Stomach (tissue), 9 donors: Measurements from ENCODE around the gene PARP8. TPM values are rescaled to one million over a fixed set of nuclear protein-coding genes. Genes with fewer than 3 reads are reported as not detected.
A peak's percentile ranks its signal among the peaks of the same experiment; 100 is the strongest.
"Not testable (repeated sequence)": the region's sequence is repeated elsewhere in the genome, so short reads cannot be mapped to it uniquely, and the experiment has no call there.

Experiments used
- DNase-seq, 2 donors: peaks; one replicate each; pipeline versions ENCODE4 v3.0.0 to v3.0.0-alpha.2; 2013 to 2019
- H3K27ac ChIP-seq, 5 donors: fragments of 200-600 bp in 4 of 5; sonication (generic) in 4 of 5; one replicate each; pipeline ENCODE4 v1.5.1; 2013 to 2019; ENCODE audit warnings: mild to moderate bottlenecking in 1 of 5, moderate library complexity in 1 of 5
- H3K27me3 ChIP-seq, 3 donors: fragments of 200-600 bp; sonication (generic); one replicate each; pipeline ENCODE4 v1.5.1; 2017 to 2019; ENCODE audit warnings: mixed run types in 1 of 3
- H3K36me3 ChIP-seq, 4 donors: fragments of 200-600 bp; sonication (generic); 1 replicate in 3 of 4; 2 replicates in 1 of 4; pipeline ENCODE4 v1.5.1; 2016 to 2019
- H3K4me1 ChIP-seq, 4 donors: fragments of 200-600 bp; sonication (generic); one replicate each; pipeline ENCODE4 v1.5.1; 2016 to 2019
- H3K4me3 ChIP-seq, 4 donors: fragments of 200-600 bp; sonication (generic) in 3 of 4; one replicate each; pipeline ENCODE4 v1.5.1; 2016 to 2019; ENCODE audit warnings: mild to moderate bottlenecking in 1 of 4
- H3K9me3 ChIP-seq, 4 donors: fragments of 200-600 bp; sonication (generic); one replicate each; pipeline ENCODE4 v1.5.1; 2016 to 2019
- EP300 ChIP-seq: sonication (generic); formaldehyde crosslinking; IDR thresholded peaks from one replicate; pipeline ENCODE4 v1.6.1; 2017; ENCODE audit warnings: antibody characterized with exemption
- POLR2A ChIP-seq, 4 donors: fragments of 450-650 bp; IDR thresholded peaks; one replicate each; pipeline ENCODE4 v1.6.1; 2016; ENCODE audit warnings: antibody characterized with exemption in 4 of 4, control low read depth in 2 of 4, mild to moderate bottlenecking in 1 of 4, moderate library complexity in 1 of 4
- POLR2AphosphoS5 ChIP-seq, 3 donors: sonication (generic); formaldehyde crosslinking; IDR thresholded peaks; one replicate each; pipeline ENCODE4 v1.6.1; 2016; ENCODE audit warnings: antibody characterized with exemption in 3 of 3
- WGBS, 5 donors: extraction: QIAGEN DNeasy Blood & Tissue Kit in 3 of 5; methylation state at CpG; one replicate each; pipeline versions ENCODE4 v1.1.5 to v1.1.7; 2013 to 2018; 5-methylcytosine and 5-hydroxymethylcytosine counted together
- intact Hi-C: fragments of 100-400 bp; cut with DNase I; formaldehyde crosslinking; loops from one replicate; pipeline ENCODE4 v1.15.1; 2023; ENCODE audit warnings: low total_unique reads
- polyA plus RNA-seq, 3 donors: library from polyadenylated mRNA; stranded (reverse); fragments of 200-250 nt; gene quantifications; one replicate each; pipeline ENCODE4 v1.2.3, GENCODE V29; 2013
- total RNA-seq, 5 donors: library from RNA; depleted of rRNA; stranded (reverse); fragments of >200 nt; gene quantifications; one replicate each; pipeline versions ENCODE4 v1.1.0 to v1.2.3, GENCODE V29; 2014 to 2016
- TF ChIP-seq, protein P1 (sequence below), 7 experiments: fragments of 450-650 bp in 4 of 7; fragments of 200-600 bp in 3 of 7; sonication (generic) in 3 of 7; IDR thresholded peaks; one replicate each; pipeline ENCODE4 v1.5.1; 2016 to 2019; ENCODE audit warnings: antibody characterized with exemption in 7 of 7, control low read depth in 2 of 7, mild to moderate bottlenecking in 1 of 7
- donor health status: healthy with polysubstance abuse.
- donor health status: Bipolar disorder and iron deficiency.
- donor health status: healthy.

PARP8 gene
- total and polyA plus RNA-seq, 8 donors = 6.7 to 54.2 (median 22.4) TPM

DNA sequence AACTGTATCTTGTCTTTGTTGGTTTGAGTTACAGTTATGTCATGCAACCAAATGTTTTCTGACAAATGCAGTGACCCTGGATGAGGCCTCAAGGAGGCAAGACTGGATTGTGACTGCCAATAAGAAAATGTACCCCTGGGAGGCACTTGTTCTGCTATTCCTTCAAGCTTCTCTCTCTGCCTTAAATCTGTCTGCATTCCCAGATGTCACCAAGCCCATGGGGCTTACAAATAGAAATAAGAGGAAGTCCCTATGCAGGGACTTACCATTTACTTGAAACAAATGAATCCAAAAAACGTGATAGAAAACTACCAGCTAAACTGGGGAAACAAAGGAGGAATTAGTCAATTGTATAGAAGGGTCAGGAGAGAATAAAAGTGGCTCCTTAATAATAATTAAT is 8.2 kb upstream of the PARP8 start:
- Histone ChIP-seq H3K4me3 (no peak overlapping the region), H3K4me1 (peaks cover 0 to 32% (median 16%) of the 10 kb centered on the region in 4 donors), H3K27ac (no peak overlapping the region), H3K36me3 (no peaks in the 10 kb centered on the region), H3K9me3 (no peaks in the 10 kb centered on the region), H3K27me3 (no peaks in the 10 kb centered on the region)
- WGBS, 5 donors = 70 to 88% (median 78%) methylated on average over 1 of the region's 1 CpG
- intact Hi-C loops = no loop called here
- TF ChIP-seq, protein P1, sequence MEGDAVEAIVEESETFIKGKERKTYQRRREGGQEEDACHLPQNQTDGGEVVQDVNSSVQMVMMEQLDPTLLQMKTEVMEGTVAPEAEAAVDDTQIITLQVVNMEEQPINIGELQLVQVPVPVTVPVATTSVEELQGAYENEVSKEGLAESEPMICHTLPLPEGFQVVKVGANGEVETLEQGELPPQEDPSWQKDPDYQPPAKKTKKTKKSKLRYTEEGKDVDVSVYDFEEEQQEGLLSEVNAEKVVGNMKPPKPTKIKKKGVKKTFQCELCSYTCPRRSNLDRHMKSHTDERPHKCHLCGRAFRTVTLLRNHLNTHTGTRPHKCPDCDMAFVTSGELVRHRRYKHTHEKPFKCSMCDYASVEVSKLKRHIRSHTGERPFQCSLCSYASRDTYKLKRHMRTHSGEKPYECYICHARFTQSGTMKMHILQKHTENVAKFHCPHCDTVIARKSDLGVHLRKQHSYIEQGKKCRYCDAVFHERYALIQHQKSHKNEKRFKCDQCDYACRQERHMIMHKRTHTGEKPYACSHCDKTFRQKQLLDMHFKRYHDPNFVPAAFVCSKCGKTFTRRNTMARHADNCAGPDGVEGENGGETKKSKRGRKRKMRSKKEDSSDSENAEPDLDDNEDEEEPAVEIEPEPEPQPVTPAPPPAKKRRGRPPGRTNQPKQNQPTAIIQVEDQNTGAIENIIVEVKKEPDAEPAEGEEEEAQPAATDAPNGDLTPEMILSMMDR (IDR thresholded peaks at IDR 0.05) = no peak
- TF ChIP-seq POLR2A (IDR thresholded peaks at IDR 0.05) = no peak
- TF ChIP-seq EP300 = no peak
- no peak for TF ChIP-seq POLR2AphosphoS5 (IDR thresholded peaks at IDR 0.05)
- no peak for DNase-seq

DNA sequence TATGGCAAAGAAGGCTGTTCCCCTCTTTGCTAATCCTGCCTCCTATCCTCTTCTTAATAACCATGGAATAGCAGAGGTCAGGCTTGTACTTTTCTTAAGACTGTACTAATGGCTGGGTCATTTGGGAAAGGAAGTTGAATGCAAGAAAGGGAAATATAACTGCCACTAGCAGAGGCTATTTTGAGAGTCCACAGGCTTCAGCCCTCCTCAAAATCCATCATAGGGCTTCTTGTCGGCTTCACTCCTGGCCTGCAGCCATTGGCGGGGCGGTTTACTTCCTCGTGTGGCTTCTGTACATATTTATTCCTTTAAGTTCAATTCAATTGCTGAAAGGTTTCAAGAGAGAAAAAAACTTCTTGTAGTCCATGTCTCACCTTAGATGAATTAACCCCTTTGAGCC is 2.8 kb upstream of the PARP8 start:
- DNase-seq = peak; percentile 71 to 76
- H3K36me3 ChIP-seq = no peaks in the 10 kb centered on the region
- no peak overlapping the region for H3K4me3 ChIP-seq
- H3K27ac ChIP-seq = peak overlapping the region in 4 of 5 donors; percentile 46 to 99 (median 98)
- peaks cover 6 to 35% (median 24%) of the 10 kb centered on the region in 4 donors for H3K4me1 ChIP-seq
- H3K27me3 ChIP-seq = no peaks in the 10 kb centered on the region
- WGBS, 5 donors = 18 to 35% (median 25%) methylated on average over 4 of the region's 4 CpGs
- intact Hi-C loops = no loop called here
- H3K9me3 ChIP-seq = no peaks in the 10 kb centered on the region
- no peak for TF ChIP-seq POLR2A (IDR thresholded peaks at IDR 0.05)
- TF ChIP-seq EP300 = no peak
- peak in 1 of 3 donors; percentile 13 for TF ChIP-seq POLR2AphosphoS5 (IDR thresholded peaks at IDR 0.05)
- TF ChIP-seq, protein P1 (IDR thresholded peaks at IDR 0.05) = no peak

DNA sequence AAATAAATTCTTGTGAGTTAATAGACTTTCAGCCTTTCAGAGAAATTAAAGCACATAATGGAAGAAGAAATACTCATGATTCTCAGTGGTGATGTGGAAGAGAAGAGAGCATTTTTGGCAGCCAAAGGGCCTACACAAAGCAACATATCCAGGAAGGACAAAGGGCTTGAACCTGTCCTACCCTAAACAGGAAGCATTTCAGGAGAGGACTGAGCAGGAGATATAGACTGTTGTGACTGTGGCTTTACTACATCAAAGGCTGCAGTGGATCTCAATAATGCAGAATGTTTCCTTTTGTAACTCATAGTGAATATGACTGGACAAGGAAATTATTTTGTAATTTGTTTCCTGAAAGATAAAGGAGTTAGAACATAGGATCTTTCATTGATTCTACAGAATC is 1.3 kb upstream of the PARP8 start:
- Histone ChIP-seq H3K4me3 (no peak overlapping the region), H3K36me3 (no peaks in the 10 kb centered on the region), H3K4me1 (peaks cover 13 to 49% (median 31%) of the 10 kb centered on the region in 4 donors), H3K27ac (peak overlapping the region; percentile 61 to 99 (median 97)), H3K27me3 (no peaks in the 10 kb centered on the region), H3K9me3 (no peaks in the 10 kb centered on the region)
- TF ChIP-seq POLR2AphosphoS5 (IDR thresholded peaks at IDR 0.05) = peak in 1 of 3 donors; percentile 24
- no peak for TF ChIP-seq EP300
- TF ChIP-seq, protein P1 (IDR thresholded peaks at IDR 0.05) = no peak
- TF ChIP-seq POLR2A (IDR thresholded peaks at IDR 0.05) = no peak
- intact Hi-C loops = no loop called here
- peak in 1 of 2 donors; percentile 27 for DNase-seq

DNA sequence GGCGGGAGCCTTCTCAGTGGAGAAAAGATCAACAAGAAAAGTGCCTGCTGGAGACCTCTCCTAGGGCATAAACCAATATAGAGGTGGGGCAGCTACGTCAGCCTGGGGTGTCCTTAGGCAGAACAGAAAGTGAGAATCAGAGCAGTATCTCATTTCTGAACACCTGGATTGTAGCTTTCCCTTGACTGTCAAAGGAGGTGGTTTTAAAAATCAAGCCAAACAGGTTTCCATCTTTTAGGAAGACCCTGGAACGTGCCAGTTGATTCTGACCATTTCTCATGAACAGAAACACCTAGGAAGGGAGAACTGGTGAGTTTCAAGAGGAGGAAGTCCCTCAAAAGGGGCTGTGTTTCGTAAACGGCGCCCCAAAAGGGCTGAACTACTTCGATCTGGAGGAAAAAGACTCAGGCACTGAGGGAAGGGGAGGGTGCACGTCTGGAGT is 655 bp upstream of the PARP8 start:
- H3K4me3 ChIP-seq = peak overlapping the region; percentile 70 to 94 (median 78)
- H3K27ac ChIP-seq = peak overlapping the region; percentile 79 to 99 (median 97)
- H3K27me3 ChIP-seq, H3K9me3 ChIP-seq, intact Hi-C loops, H3K36me3 ChIP-seq: not testable (repeated sequence)
- TF ChIP-seq POLR2AphosphoS5 (IDR thresholded peaks at IDR 0.05) = peak in 2 of 3 donors; percentile 61 to 80
- peak; percentile 51 to 54 for DNase-seq
- H3K4me1 ChIP-seq = peaks cover 13 to 54% (median 34%) of the 10 kb centered on the region in 4 donors
- WGBS, 5 donors = 16 to 30% (median 21%) methylated on average over 8 of the region's 8 CpGs

DNA sequence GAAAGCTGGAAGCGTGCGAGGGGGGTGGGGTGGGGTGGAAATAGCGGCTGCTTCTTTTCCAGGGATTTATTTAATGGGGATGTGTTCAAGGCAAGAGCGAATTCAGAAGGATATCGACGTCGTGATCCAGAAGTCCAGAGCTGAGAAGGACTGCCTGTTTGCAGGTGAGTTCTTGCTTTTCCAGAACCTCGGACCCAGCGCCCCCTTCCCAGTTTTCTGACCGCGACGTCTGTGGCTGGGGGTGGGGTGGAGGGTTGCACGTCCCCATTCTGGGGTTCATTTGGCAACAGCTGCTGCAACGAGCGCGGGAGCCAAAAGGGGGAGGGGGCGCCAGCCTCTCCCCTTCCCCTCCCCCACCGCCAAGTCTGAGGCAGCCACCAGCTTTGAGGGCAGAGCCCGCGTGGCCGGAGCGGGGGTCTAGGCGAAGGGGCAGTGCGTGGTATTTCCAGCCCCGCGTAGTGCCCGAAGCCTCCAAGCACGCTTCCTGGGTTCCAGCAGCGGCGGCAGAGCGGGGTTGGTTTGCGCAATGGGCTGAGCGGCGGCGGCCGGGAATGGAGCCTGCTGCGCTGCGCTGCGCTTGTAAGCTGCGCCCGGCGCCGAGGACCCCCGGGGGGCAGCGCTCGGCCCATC is 701 bp downstream of the PARP8 start:
- no peaks in the 10 kb centered on the region for H3K36me3 ChIP-seq
- H3K4me1 ChIP-seq = peaks cover 13 to 67% (median 39%) of the 10 kb centered on the region in 4 donors
- no peaks in the 10 kb centered on the region for H3K9me3 ChIP-seq
- H3K27ac ChIP-seq = peak overlapping the region; percentile 79 to 99 (median 97)
- TF ChIP-seq POLR2AphosphoS5 (IDR thresholded peaks at IDR 0.05) (peak in 1 of 3 donors; percentile 14), POLR2A (IDR thresholded peaks at IDR 0.05) (no peak)
- peak overlapping the region; percentile 70 to 94 (median 78) for H3K4me3 ChIP-seq
- peak; percentile 63 to 85 for DNase-seq
- H3K27me3 ChIP-seq = no peaks in the 10 kb centered on the region
- 0 to 1% (median 0%) methylated on average over 7 to 46 of the region's 46 CpGs for WGBS, 5 donors
- intact Hi-C loops = no loop called here
